Activated CD8-positive, alpha-beta T cell treated with anti-CD3 and anti-CD28 coated beads, Interleukin-2, amount 10 ng/mL, durations not matched to agents 7 days and 5 days (primary cell): Measurements from ENCODE around the gene GALK1. TPM values are rescaled to one million over a fixed set of nuclear protein-coding genes. Genes with fewer than 3 reads are reported as not detected.

ENCODE experiments used
- ATAC-seq: fragments of 150-1000 bp; cut with Tn5 transposase; one replicate; pipeline ENCODE4 v1.10.0; 2021; ENCODE audit warnings: moderate library complexity
- CTCF ChIA-PET: fragments of 350-600 bp; sonication (Branson Sonifier 250); formaldehyde crosslinking; loops from one replicate; lab custom pipeline; 2021; ENCODE audit warnings: antibody characterized with exemption; lab: Charles Lee
- POLR2A ChIA-PET: fragments of 350-600 bp; sonication (Branson Sonifier 250); formaldehyde crosslinking; loops from one replicate; lab custom pipeline; 2021; ENCODE audit warnings: antibody characterized with exemption; lab: Charles Lee
- DNase-seq: peaks from one replicate; pipeline ENCODE4 v3.0.0-alpha.2; 2020
- H3K27ac Mint-ChIP-seq: one replicate; pipeline ENCODE4 v1.8.0; 2021; ENCODE audit warnings: mild to moderate bottlenecking, mixed read lengths
- H3K27me3 Mint-ChIP-seq: one replicate; pipeline ENCODE4 v1.8.0; 2021; ENCODE audit warnings: low read depth, mixed read lengths
- H3K36me3 Mint-ChIP-seq: one replicate; pipeline ENCODE4 v1.8.0; 2021; ENCODE audit warnings: low read depth, mixed read lengths
- H3K4me1 Mint-ChIP-seq: one replicate; pipeline ENCODE4 v1.8.0; 2021; ENCODE audit warnings: low read depth, mixed read lengths
- H3K4me3 Mint-ChIP-seq: one replicate; pipeline ENCODE4 v1.8.0; 2021; ENCODE audit warnings: mild to moderate bottlenecking, mixed read lengths
- H3K9me3 Mint-ChIP-seq: one replicate; pipeline ENCODE4 v1.8.0; 2022; ENCODE audit warnings: mixed read lengths; ENCODE audit not compliant: insufficient read depth
- microRNA-seq: library from miRNA; unstranded; fragments of <30 nt; microRNA quantifications from one replicate; pipeline ENCODE4 v1.2.0, GENCODE V29; 2022
- total RNA-seq, 2 experiments: library from RNA; stranded (reverse); gene quantifications; one replicate each; pipeline ENCODE4 v1.2.3, GENCODE V29; 2021

Gene GALK1
- total RNA-seq, 2 experiments from 2014 or later = 52.2 to 56.9 TPM

- POLR2A ChIA-PET = no interaction called here
- CTCF ChIA-PET = interaction anchor here (2.0 kb wide), 1 partner anchor 52 kb away, joined by 9 read pairs; no protein-coding TSS in a partner anchor
- ATAC-seq = no peak
- no peak overlapping the region for H3K27ac Mint-ChIP-seq
- H3K27me3 Mint-ChIP-seq = peaks cover 17% of the 10 kb centered on the region
- peaks cover 6% of the 10 kb centered on the region for H3K4me1 Mint-ChIP-seq
- DNase-seq = no peak
- H3K4me3 Mint-ChIP-seq = no peak overlapping the region
- no peaks in the 10 kb centered on the region for H3K36me3 Mint-ChIP-seq
- H3K9me3 Mint-ChIP-seq = no peaks in the 10 kb centered on the region
These were observed 42.4 kb downstream of the GALK1 start for GRCh38 chr17:75722542-75723095.

- DNase-seq (no peak), ATAC-seq (no peak)
- Mint-ChIP-seq H3K36me3 (no peaks in the 10 kb centered on the region), H3K9me3 (no peaks in the 10 kb centered on the region), H3K4me1 (peaks cover 6% of the 10 kb centered on the region), H3K27me3 (peaks cover 17% of the 10 kb centered on the region), H3K27ac (no peak overlapping the region), H3K4me3 (peak overlapping the region; percentile 5)
- CTCF ChIA-PET = interaction anchor here (1.3 to 2.2 kb wide), 4 partner anchors 8 to 84 kb away, joined by 3 to 14 read pairs (median 8); no protein-coding TSS in a partner anchor
- POLR2A ChIA-PET = no interaction called here
These were observed 42.9 kb downstream of the GALK1 start for GRCh38 chr17:75722076-75722475.

GRCh38 chr17:75721463-75722011 is 43.5 kb downstream of the GALK1 start:
- ChIA-PET CTCF (interaction anchor here (1.3 to 3.0 kb wide), 9 partner anchors 9 to 83 kb away, joined by 3 to 16 read pairs (median 6); partner anchors contain the start of genes RECQL5 and SAP30BP), POLR2A (interaction anchor here (1.9 kb wide), 1 partner anchor 54 kb away, joined by 4 read pairs; the partner anchor contains the start of genes RECQL5 and SAP30BP)
- H3K4me3 Mint-ChIP-seq = peak overlapping the region; percentile 5
- H3K27me3 Mint-ChIP-seq = peaks cover 17% of the 10 kb centered on the region
- no peaks in the 10 kb centered on the region for H3K9me3 Mint-ChIP-seq
- no peaks in the 10 kb centered on the region for H3K36me3 Mint-ChIP-seq
- DNase-seq = no peak
- no peak overlapping the region for H3K27ac Mint-ChIP-seq
- no peak for ATAC-seq
- peaks cover 6% of the 10 kb centered on the region for H3K4me1 Mint-ChIP-seq

- H3K4me3 Mint-ChIP-seq = peak within 1 kb of the TSS; percentile 71
- H3K27me3 Mint-ChIP-seq = peaks cover 17% of the 10 kb centered on the region
- no peaks in the 10 kb centered on the region for H3K9me3 Mint-ChIP-seq
- POLR2A ChIA-PET = interaction anchor here (1.9 kb wide), 1 partner anchor 53 kb away, joined by 4 read pairs; the partner anchor contains the start of genes RECQL5 and SAP30BP
- DNase-seq = peak; percentile 75
- H3K27ac Mint-ChIP-seq = peak within 1 kb of the TSS; percentile 20
- peaks cover 6% of the 10 kb centered on the region for H3K4me1 Mint-ChIP-seq
- peak; percentile 92 for ATAC-seq
- CTCF ChIA-PET = interaction anchor here (1.2 to 3.0 kb wide), 11 partner anchors 9 to 83 kb away, joined by 3 to 16 read pairs (median 4); partner anchors contain the start of genes RECQL5 and SAP30BP
- no peaks in the 10 kb centered on the region for H3K36me3 Mint-ChIP-seq
These were observed 44.1 kb downstream of the GALK1 start, which contains the start of gene ITGB4 for GRCh38 chr17:75720656-75721462. Gene ITGB4, plus strand, starts transcription at chr17:75721459. Its CDS starts 3,245 bp downstream, at chr17:75724704.

- Mint-ChIP-seq H3K27me3 (peaks cover 17% of the 10 kb centered on the region), H3K36me3 (no peaks in the 10 kb centered on the region), H3K9me3 (no peaks in the 10 kb centered on the region), H3K4me1 (peaks cover 6% of the 10 kb centered on the region), H3K27ac (no peak overlapping the region), H3K4me3 (no peak overlapping the region)
- no peak for ATAC-seq
- CTCF ChIA-PET = interaction anchor here (2.0 to 3.0 kb wide), 3 partner anchors 28 to 34 kb away, joined by 7 to 16 read pairs (median 14); no protein-coding TSS in a partner anchor
- no peak for DNase-seq
- POLR2A ChIA-PET = interaction anchor here (1.9 kb wide), 1 partner anchor 52 kb away, joined by 4 read pairs; the partner anchor contains the start of genes RECQL5 and SAP30BP
These were observed 45.3 kb downstream of the GALK1 start for GRCh38 chr17:75719732-75720131.

- no peak overlapping the region for H3K4me3 Mint-ChIP-seq
- ChIA-PET POLR2A (no interaction called here), CTCF (interaction anchor here (0.6 to 2.4 kb wide), 3 partner anchors 36 to 60 kb away, joined by 3 to 10 read pairs (median 5); no protein-coding TSS in a partner anchor)
- ATAC-seq (no peak), DNase-seq (no peak)
- peaks cover 6% of the 10 kb centered on the region for H3K27me3 Mint-ChIP-seq
- H3K4me1 Mint-ChIP-seq = no peaks in the 10 kb centered on the region
- no peak overlapping the region for H3K27ac Mint-ChIP-seq
- H3K9me3 Mint-ChIP-seq = no peaks in the 10 kb centered on the region
- peaks cover 8% of the 10 kb centered on the region for H3K36me3 Mint-ChIP-seq
These were observed 52.5 kb downstream of the GALK1 start for GRCh38 chr17:75712446-75712845.

Small RNA genes lying within 50 kb of the gene (microRNA-seq; reads per million reads assigned to microRNA genes)
- 1.7 reads per million for gene MIR4738

Other genes starting within 250 kb of the GALK1 start
- under 1 TPM; 0.68 to 0.97 TPM for gene CASKIN2, start 249.7 kb downstream of the GALK1 start, total RNA-seq
- gene TSEN54, start 248.7 kb downstream of the GALK1 start, total RNA-seq = 10 to 100 TPM; 76.6 to 77.8 TPM
- gene LLGL2, start 239.5 kb downstream of the GALK1 start, total RNA-seq = 10 to 100 TPM; 19.3 to 19.8 TPM
- gene MYO15B, start 177.4 kb downstream of the GALK1 start, total RNA-seq = 10 to 100 TPM; 26.9 to 27.8 TPM
- under 1 TPM in 1 of 2 experiments, not detected in 1; 0.31 TPM for gene SMIM5, start 131.8 kb downstream of the GALK1 start, total RNA-seq
- 10 to 100 TPM; 37.6 to 43.9 TPM for gene RECQL5, start 98.0 kb downstream of the GALK1 start, total RNA-seq
- gene SAP30BP, start 97.9 kb downstream of the GALK1 start, total RNA-seq = 10 to 100 TPM; 88.7 to 93.7 TPM
- 1 to 10 TPM in 1 of 2 experiments, under 1 TPM in 1; 0.89 to 2.0 TPM for gene ITGB4, start 43.7 kb downstream of the GALK1 start, total RNA-seq
- 10 to 100 TPM; 30.2 to 31.0 TPM for gene UNK, start 19.6 kb upstream of the GALK1 start, total RNA-seq
- gene UNC13D, start 79.2 kb upstream of the GALK1 start, total RNA-seq = 100 to 1,000 TPM; 234 to 249 TPM
- 10 to 100 TPM; 64.3 to 68.6 TPM for gene WBP2, start 90.1 kb upstream of the GALK1 start, total RNA-seq
- gene TRIM47, start 113.4 kb upstream of the GALK1 start, total RNA-seq = 10 to 100 TPM; 31.4 to 36.8 TPM
- gene TRIM65, start 131.8 kb upstream of the GALK1 start, total RNA-seq = 10 to 100 TPM; 35.8 to 37.3 TPM
- 100 to 1,000 TPM in 1 of 2 experiments, 10 to 100 TPM in 1; 89.0 to 113 TPM for gene MRPL38, start 139.7 kb upstream of the GALK1 start, total RNA-seq
- gene FBF1, start 175.8 kb upstream of the GALK1 start, total RNA-seq = 10 to 100 TPM; 23.4 to 24.5 TPM
- gene ACOX1, start 214.0 kb upstream of the GALK1 start, total RNA-seq = 10 to 100 TPM; 30.3 to 32.2 TPM
- 10 to 100 TPM; 16.8 to 21.0 TPM for gene TEN1, start 214.0 kb upstream of the GALK1 start, total RNA-seq
- 1 to 10 TPM; 6.4 to 7.3 TPM for gene CDK3, start 235.7 kb upstream of the GALK1 start, total RNA-seq